Measurements from ENCODE around the gene GJB6. TPM values are rescaled to one million over a fixed set of nuclear protein-coding genes. Genes with fewer than 3 reads are reported as not detected.

The GJB6 gene
- 50.7 and 55.4 TPM in 2 replicates for total RNA-seq

DNA sequence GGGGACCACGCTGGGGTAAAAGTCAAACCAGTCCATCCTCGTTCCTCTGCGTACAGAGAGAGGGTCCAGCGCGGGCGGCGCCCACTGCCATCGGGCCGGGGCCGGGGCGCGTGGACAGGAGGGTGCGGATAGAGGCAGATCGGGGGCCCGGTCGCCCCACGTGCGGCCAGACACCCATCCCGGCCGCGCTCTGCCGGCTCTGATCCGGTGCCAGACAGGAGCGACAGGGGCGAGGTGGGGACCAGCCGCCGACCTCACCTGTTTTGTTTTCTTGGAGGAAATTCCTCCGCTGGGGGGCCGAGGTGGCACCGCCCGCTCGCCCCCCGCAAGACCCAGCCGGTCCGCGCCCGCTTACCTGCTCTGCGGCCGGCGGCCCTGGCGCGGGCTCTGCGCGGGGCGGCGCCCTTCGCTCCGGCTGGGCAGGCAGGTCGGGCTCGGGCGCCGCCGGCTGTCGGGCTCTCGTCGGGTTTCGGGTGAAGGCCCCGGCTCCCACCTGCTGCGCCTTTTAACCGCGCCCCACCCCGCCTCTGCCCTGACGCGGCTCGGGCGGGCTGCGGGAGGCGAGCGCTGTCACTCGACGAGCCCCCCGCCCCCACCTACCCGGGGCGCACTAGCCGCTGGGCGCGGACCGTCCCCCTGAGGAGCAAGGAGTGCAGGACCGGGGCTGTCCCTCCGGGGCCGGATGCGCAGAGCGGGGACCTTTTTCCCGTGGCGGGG is at the start of gene GJB6:
TSS of gene GJB6 (minus strand) at position 481 of the 717 bp plus-strand sequence. CDS start 8,839 bp downstream, outside the sequence.

DNA sequence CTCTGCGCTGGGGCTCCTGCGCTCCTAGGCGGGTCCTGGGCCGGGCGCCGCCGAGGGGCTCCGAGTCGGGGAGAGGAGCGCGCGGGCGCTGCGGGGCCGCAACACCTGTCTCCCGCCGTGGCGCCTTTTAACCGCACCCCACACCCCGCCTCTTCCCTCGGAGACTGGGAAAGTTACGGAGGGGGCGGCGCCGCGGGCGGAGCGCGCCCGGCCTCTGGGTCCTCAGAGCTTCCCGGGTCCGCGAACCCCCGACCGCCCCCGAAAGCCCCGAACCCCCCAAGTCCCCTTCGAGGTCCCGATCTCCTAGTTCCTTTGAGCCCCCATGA is 39.3 kb downstream of the GJB6 start, which contains the start of gene GJB2:
TSS of gene GJB2 (minus strand) at position 103 of the 326 bp plus-strand sequence. CDS start 3,357 bp downstream, outside the sequence.

Other genes with a start within 250 kb of the GJB6 start
- 0.37 and 0.71 TPM in 2 replicates for gene GJA3, start 71.3 kb downstream of the GJB6 start, total RNA-seq
- gene GJB2, start 39.4 kb downstream of the GJB6 start, total RNA-seq = 576 and 669 TPM in 2 replicates